ENCODE results near the gene NUDT2. TPM values are rescaled to one million over a fixed set of nuclear protein-coding genes. Genes with fewer than 3 reads are reported as not detected.

The NUDT2 gene
- total and polyA plus RNA-seq, 10 of the 15 experiments (the other 5 are each of a cell fraction or from before 2014, with no cell fraction given) = 24.5 to 55.1 (median 33.6) TPM

DNA sequence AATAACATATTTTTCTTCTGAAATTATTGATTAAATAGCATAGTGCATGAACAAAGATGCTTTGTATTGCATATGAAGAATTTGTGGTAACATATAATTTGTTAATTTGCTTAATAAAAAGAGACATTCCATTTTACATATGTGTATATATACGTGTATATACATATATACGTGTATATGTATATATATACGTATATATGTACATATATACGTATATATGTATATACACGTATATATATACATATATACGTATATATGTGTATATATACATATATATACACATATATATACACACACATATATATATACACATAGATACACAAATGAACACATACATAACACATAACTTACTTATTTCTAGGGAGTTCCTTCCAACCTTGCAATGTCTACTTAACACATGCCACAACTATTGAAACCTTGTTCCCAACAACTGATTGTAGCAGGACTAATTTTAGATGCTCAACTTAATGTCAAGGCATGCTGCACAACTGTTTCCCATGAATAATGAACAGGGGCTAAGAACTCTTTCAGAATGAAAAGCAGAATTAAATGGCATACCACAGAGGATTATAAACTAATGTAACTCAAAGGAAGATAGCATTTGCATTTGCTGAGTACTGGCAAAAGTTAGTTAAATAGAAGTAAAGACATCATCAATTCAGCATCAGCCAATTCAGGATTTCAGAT lies 17.7 kb upstream of the NUDT2 start:
- Histone ChIP-seq H4K20me1 (ENCODE audit: control insufficient read depth, insufficient read depth) (no peaks in the 10 kb centered on the region), H3K4me2 (ENCODE audit: control insufficient read depth, insufficient read depth) (no peak overlapping the region), H3K36me3 (ENCODE audit: control insufficient read depth in 2 of 2, insufficient read depth in 2 of 2, low read length in 1 of 2) (no peaks in the 10 kb centered on the region), H3K4me1 (ENCODE audit: control insufficient read depth, insufficient read depth, low read length) (no peaks in the 10 kb centered on the region), H2AFZ (ENCODE audit: control insufficient read depth, low read depth, low read length) (no peak overlapping the region), H3K9me3 (replicated peaks; ENCODE audit: control insufficient read depth, insufficient read depth, low read length) (no peaks in the 10 kb centered on the region), H3K9ac (ENCODE audit: control insufficient read depth, insufficient read depth, low read length) (no peak overlapping the region), H3K79me2 (ENCODE audit: control insufficient read depth, insufficient read depth, low read length) (no peaks in the 10 kb centered on the region), H3K4me3 (no peak overlapping the region), H3K27me3 (replicated peaks in 1 of 2; ENCODE audit: control insufficient read depth in 2 of 2, insufficient read depth in 2 of 2, low read length in 1 of 2) (no peaks in the 10 kb centered on the region), H3K27ac (ENCODE audit: control insufficient read depth, insufficient read depth) (no peak overlapping the region)
- in situ Hi-C loops (cut with MboI) = no loop called here
- ChIA-PET CTCF (interaction anchor here (0.6 kb wide), 1 partner anchor 121 kb away, joined by 3 read pairs; no protein-coding TSS in a partner anchor), RAD21 (ENCODE audit: unreplicated experiment) (no interaction called here), SMC1A (ENCODE audit: uncharacterized antibody, unreplicated experiment) (no interaction called here), POLR2A (no interaction called here)
- intact Hi-C loops (cut with micrococcal nuclease; ENCODE audit: unreplicated experiment) = no loop called here
- no TSS peak for BruUV-seq (replicated peaks)
- FAIRE-seq (no peak), DNase-seq (ENCODE audit: low read depth, low spot score) (no peak), ATAC-seq (no peak)
- TF ChIP-seq DPF2 (IDR thresholded peaks at IDR 0.05) (no peak), WRNIP1 (IDR thresholded peaks at IDR 0.05; ENCODE audit: borderline replicate concordance, low read depth, low read length) (no peak), SPI1 (IDR thresholded peaks at IDR 0.05; ENCODE audit: borderline replicate concordance, insufficient read depth, low read depth, low read length) (no peak), RCOR1 (conservative IDR thresholded peaks at IDR 0.05; ENCODE audit: low read depth, low read length) (no peak), MXI1 (IDR thresholded peaks at IDR 0.05; ENCODE audit: low read depth, low read length) (no peak), TCF3 (IDR thresholded peaks at IDR 0.05; ENCODE audit: borderline replicate concordance, insufficient read depth, low read depth, low read length) (no peak), JUNB (IDR thresholded peaks at IDR 0.05) (no peak), CHD4 (IDR thresholded peaks at IDR 0.05) (no peak), CHD2 (IDR thresholded peaks at IDR 0.05; ENCODE audit: borderline replicate concordance, low read depth, low read length) (no peak)
- TF ChIP-seq, protein P1, sequence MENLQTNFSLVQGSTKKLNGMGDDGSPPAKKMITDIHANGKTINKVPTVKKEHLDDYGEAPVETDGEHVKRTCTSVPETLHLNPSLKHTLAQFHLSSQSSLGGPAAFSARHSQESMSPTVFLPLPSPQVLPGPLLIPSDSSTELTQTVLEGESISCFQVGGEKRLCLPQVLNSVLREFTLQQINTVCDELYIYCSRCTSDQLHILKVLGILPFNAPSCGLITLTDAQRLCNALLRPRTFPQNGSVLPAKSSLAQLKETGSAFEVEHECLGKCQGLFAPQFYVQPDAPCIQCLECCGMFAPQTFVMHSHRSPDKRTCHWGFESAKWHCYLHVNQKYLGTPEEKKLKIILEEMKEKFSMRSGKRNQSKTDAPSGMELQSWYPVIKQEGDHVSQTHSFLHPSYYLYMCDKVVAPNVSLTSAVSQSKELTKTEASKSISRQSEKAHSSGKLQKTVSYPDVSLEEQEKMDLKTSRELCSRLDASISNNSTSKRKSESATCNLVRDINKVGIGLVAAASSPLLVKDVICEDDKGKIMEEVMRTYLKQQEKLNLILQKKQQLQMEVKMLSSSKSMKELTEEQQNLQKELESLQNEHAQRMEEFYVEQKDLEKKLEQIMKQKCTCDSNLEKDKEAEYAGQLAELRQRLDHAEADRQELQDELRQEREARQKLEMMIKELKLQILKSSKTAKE (IDR thresholded peaks at IDR 0.05; ENCODE audit: low read depth, poor library complexity, severe bottlenecking) = no peak
- TF ChIP-seq, protein P2, sequence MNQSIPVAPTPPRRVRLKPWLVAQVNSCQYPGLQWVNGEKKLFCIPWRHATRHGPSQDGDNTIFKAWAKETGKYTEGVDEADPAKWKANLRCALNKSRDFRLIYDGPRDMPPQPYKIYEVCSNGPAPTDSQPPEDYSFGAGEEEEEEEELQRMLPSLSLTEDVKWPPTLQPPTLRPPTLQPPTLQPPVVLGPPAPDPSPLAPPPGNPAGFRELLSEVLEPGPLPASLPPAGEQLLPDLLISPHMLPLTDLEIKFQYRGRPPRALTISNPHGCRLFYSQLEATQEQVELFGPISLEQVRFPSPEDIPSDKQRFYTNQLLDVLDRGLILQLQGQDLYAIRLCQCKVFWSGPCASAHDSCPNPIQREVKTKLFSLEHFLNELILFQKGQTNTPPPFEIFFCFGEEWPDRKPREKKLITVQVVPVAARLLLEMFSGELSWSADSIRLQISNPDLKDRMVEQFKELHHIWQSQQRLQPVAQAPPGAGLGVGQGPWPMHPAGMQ (IDR thresholded peaks at IDR 0.05; ENCODE audit: borderline replicate concordance) = no peak
- WGBS (ENCODE audit: insufficient coverage, insufficient replicate concordance, low lambda C conversion rate, missing lambda C conversion rate) = 86% methylated on average over 6 of the region's 6 CpGs
